Right forelimb (tissue), 1 donor: ENCODE measurements around the gene AQP2.

ENCODE experiments used
- DNase-seq: peaks from one replicate; pipeline ENCODE4 v3.0.0-alpha.2; 2018

AQP2 gene

GRCh38 chr12:49957570-49957967, 7.0 kb downstream of the AQP2 start:
- DNase-seq: no peak

DNA sequence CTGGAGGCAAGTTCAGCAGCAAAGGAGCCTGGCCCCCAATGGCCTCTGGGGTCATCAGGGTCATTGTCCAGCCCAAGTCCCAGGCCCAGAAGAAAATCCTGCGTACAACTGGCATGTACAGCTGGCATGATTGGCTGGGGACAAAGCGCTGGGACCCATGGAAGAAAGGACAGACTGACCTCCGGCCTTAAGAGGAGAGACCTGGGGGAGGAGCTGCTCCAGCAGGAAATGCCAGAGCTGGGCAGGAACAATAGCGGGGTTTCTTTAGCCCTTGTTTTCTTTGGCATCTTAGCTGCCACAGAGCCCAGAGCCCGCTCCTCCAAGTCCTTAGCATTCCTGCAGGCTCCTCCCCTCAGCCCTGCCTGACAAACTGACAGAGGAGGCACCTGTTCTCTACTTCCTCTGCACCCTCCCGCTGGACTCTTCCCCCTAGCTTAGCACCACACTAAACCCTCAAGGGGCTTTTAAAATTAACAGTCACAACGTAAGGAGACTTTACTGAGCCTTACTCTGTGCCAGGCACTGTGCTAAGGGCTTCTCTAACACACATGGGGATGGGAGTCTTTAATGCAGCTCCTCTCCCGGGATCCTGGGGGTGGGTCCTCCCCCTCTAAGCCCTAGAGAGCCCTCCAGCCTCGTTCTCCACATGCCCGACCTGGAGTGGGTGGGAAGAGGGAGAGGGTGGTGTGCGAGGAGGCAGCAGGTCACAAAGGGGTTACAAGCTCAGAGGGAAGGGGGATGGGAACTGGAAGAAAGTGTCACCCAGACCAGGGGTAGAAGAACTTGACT, 9.3 kb downstream of the AQP2 start:
- no peak for DNase-seq

DNA sequence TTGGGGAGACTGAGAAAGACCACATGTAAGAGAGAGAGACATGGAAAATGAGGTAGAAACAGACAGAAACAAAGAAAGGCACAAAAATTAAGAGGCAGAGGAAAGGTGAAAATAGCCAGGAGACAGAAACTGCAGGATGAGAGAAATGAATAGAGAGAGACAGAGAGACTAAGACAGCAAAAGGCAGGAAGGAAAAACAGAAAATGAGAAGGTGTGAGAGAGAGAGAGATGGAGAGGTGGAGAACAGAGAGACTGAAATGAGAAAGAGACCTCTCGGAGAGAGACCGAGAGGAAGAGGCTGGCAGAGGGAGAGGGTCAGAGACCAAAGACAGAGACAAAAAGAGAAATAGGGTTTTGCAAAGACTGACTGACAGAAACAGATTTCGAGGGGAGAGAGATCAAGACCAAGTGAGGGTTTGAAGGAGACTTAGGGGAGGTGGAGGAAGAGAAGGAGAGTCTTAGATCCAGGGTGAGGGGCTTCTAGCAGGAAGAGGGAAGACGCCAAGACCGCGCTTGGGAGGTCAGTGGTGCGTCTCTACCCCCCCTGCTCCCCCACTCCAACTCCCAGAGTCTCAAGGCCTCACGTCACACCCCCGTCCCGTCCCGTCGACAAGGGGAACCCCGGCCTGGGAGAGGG, 10.1 kb downstream of the AQP2 start:
- no peak for DNase-seq

DNA sequence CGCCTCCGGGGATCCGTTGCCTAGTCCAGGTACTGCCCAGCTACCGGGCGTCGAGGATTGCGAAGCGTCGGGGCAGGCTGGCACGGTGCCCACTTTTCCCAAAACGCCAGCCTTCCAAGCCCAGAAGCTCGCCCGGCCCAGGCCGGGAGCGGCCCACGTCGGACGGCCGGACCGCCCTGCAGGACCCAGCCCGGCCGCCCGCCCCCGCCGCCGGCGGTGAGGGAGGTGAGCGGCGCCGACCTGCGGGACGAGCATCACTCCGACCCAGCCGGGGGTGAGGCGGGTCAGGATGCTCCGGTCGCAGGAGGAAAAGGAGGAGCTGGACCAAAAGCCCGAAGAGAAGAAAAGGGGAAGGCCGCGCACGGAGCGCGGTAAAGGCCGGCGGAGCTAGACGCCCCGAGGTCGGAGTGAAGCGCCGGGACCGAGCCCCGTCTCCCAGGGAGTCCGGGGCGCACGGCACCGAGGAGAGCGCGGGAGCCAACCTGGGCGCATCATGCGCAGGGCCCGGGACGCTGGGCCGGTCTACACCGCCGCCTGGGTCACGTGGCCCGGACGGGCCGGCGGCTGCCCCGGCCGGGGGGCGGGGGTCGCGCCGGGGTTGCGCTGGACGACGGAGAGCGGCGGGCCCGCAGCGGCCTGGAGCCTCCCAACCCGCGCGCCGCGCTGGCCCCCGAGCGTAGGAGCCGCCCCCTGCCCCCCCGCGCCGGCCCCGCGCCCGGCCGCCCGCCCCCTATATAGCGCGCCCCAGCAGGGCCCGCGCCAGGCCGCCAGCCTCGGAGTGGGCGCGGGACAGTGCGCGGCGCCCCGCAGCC, 10.8 kb downstream of the AQP2 start, which contains the start of gene AQP5:
TSS of gene AQP5 (plus strand) at position 762 of the 812 bp plus-strand sequence. CDS start 146 bp downstream, outside the sequence.
- no peak for DNase-seq

DNA sequence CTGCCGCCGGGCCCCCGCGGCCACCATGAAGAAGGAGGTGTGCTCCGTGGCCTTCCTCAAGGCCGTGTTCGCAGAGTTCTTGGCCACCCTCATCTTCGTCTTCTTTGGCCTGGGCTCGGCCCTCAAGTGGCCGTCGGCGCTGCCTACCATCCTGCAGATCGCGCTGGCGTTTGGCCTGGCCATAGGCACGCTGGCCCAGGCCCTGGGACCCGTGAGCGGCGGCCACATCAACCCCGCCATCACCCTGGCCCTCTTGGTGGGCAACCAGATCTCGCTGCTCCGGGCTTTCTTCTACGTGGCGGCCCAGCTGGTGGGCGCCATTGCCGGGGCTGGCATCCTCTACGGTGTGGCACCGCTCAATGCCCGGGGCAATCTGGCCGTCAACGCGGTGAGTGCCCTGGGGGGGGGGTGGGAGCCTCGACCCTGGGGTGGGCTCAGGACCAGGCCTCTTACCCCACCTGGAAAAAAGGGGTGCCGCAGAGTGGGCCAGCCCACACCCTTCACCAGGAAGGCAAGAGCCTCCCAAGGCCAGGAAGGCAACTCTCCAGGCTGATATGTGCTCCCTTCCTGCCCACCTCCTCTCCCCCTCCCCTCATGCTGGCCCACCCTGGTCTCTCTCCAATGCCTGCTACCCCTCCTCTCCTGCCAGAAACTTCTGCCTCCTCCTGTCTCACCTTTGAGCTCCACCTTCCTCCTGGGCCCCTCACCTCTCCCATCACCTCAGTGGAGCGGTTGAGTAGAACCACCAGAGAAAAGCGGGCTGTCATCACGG, 11.6 kb downstream of the AQP2 start:
- no peak for DNase-seq

DNA sequence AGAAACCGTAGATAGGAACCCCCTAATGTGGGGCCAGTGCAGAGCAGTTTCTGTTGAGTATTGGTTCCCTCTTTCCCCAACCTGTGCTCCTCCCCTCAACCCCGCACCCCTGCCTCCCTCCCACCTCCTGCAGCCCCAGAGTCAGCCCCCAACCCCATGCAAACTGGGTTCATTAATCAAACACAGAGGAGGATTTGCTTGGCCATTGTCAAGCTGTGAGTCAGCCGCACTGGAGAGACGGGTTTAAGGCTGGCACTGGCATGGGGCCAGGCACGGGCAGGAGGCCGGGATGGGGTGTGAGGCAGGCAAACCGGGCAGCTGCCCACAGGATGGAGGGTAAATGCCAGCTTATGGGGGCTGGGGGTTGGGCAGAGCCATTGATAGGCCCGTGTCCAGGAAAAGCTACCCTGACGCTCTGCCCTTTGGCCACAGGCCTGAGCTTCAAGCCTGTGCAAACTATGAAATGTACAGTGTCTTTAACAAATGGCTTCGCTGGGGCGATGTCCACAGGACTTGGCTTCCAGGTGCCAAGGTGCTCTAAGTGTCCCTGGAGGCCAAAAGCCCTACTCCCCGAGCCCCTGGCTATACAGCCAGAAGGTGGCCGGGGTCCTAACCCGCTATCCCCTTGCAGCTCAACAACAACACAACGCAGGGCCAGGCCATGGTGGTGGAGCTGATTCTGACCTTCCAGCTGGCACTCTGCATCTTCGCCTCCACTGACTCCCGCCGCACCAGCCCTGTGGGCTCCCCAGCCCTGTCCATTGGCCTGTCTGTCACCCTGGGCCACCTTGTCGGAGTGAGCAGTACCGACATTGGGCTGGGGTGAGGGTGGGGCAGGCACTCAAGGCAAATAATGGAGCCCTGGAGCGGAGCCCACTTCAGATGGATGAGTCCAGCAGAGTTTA, 12.6 kb downstream of the AQP2 start:
- no peak for DNase-seq

GRCh38 chr12:49963976-49964815, 13.7 kb downstream of the AQP2 start:
- no peak for DNase-seq

DNA sequence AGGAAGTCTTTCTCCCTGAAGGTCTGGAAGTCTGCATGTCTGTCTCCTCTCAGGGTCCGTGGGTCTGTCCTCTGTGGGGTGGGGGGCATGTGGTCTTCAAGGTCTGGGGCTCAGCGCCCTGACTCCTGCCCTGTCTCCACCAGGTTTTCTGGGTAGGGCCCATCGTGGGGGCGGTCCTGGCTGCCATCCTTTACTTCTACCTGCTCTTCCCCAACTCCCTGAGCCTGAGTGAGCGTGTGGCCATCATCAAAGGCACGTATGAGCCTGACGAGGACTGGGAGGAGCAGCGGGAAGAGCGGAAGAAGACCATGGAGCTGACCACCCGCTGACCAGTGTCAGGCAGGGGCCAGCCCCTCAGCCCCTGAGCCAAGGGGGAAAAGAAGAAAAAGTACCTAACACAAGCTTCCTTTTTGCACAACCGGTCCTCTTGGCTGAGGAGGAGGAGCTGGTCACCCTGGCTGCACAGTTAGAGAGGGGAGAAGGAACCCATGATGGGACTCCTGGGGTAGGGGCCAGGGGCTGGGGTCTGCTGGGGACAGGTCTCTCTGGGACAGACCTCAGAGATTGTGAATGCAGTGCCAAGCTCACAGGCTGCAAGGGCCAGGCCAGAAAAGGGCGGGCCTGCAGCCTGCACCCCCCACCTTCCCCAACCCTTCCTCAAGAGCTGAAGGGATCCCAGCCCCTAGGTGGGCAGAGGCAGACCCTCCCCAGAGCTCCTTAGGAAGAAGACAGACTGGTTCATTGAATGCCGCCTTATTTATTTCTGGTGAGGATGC, 14.5 kb downstream of the AQP2 start:
- no peak for DNase-seq

DNA sequence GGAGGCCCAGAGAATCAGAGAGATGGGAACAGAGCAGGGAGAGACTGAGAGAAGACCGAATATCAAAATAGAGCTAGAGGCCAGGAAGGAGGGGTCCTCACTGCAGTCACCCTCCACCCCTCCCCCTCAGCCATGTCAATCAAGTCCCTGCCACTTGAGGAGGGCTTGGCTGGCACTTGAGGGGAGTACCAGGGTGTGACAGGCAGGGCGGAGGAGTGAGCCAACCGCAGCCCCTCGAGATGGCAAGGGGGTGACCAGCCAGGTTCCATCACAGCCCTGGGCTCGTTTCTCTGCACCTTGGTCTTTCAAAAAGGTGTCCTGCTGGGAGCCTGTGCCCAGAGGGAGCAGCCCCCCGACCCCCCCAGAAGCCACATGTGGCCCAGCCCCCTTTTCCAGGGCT, 15.3 kb downstream of the AQP2 start:
- DNase-seq: no peak

GRCh38 chr12:49966511-49967041, 16.0 kb downstream of the AQP2 start:
- no peak for DNase-seq

GRCh38 chr12:49967042-49967776, 16.7 kb downstream of the AQP2 start:
- DNase-seq: peak; percentile 96

DNA sequence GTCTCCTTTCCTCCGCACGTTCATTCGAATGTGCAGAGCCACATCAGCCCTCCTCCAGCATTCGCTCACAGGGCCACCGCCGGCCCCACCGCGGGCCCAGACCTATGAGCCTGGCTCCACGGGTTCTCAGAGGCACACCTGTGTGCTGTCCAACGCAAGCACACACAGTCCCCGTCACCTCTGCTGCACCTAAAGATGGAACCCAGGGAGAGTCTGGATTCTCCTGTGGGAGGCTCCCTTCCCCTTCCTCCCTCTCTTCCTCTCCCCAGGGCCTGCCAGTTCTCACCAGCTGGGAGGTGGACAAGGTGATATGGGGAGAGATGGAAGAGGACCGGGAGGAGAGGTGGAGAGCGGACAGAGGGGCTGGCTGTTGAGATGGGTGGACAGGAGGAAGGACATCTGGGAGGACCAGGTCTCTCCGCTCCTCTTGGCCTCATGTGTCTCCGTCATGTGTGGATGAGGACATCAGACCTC, 17.3 kb downstream of the AQP2 start:
- no peak for DNase-seq

GRCh38 chr12:49968471-49968870, 17.9 kb downstream of the AQP2 start:
- DNase-seq: no peak

DNA sequence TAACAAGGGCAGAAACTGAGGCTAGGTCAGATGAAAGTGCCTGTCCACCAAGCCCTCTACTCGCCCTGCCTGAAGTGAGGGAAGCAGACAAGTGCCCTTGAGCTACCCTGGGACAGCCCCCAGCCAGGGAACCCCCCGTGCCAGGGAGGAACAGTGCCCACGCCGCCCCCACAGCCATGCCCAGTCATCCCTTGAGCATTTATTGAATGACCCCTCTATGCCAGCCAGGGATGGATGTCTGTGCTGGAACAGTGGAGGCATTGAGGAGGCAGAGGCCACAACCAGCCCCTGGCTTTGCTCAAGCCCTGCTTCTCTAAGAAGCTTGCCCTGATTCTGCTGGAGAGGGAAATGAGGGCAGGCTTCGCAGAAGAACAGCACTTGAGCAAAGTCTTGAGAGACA, 18.5 kb downstream of the AQP2 start:
- DNase-seq: no peak

DNA sequence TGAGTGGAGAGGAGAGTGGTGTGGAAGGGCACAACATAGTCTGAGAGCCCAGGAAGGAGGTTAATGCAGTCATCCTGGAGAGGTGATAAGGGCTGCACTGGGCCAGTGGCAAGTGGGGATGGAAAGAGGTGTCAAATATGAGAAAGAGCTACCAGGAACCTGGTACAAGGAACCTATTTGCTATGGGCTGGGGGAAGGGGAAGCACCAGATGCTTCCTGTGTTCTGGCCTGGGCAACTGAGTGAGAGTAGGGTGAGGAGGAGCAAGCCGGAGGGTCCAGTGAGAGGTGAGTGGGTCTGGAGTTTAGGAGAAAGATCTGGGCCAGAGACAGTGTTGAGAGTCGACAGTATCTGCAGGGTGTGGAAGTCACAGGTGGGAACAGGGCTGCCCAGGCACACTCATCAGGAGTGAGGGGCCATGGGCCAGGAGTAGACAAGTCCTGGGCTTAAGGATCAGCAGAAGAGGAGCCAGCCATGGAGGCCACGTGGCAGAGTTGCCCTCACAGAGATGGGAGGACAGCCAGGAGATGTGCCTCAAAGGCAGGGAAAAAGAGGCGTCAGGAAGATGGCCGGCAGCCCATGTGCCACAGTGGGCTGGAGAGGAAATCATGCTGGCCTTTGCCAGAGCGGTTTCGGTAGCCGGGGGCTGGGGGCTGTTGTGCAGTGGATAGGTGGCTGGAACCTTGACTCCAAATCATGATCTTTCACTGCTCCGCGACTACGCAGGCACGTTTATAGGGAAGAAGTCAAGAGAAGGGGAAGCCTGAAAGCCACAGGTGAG, 19.3 kb downstream of the AQP2 start:
- no peak for DNase-seq

- DNase-seq: no peak
Observed at GRCh38 chr12:49970658-49971057, 20.1 kb downstream of the AQP2 start.

- DNase-seq: no peak
Observed at GRCh38 chr12:49971141-49971540, 20.6 kb downstream of the AQP2 start.

GRCh38 chr12:49972129-49972528, 21.6 kb downstream of the AQP2 start:
- DNase-seq: no peak
